H1 (cell line): ENCODE measurements around the gene WDR35. TPM values are rescaled to one million over a fixed set of nuclear protein-coding genes. Genes with fewer than 3 reads are reported as not detected.

Source experiments
- CREB1 ChIP-seq: IDR thresholded peaks from 2 replicates; pipeline ENCODE4 v1.6.1; 2012; ENCODE audit warnings: inconsistent platforms
- HDAC6 ChIP-seq: IDR thresholded peaks from one replicate; pipeline ENCODE4 v1.7.1; 2012; ENCODE audit warnings: low read depth, mild to moderate bottlenecking, inconsistent platforms, low read length, moderate library complexity
- KDM1A ChIP-seq: fragments of 200-600, 300-600 bp; sonication (generic); IDR thresholded peaks from 2 replicates; pipeline ENCODE4 v1.7.1; 2016; ENCODE audit warnings: mild to moderate bottlenecking, low read length, borderline replicate concordance
- KDM4A ChIP-seq: IDR thresholded peaks from one replicate; pipeline ENCODE4 v1.7.1; 2012; ENCODE audit warnings: low read depth, mild to moderate bottlenecking, moderate library complexity, low read length, inconsistent platforms; ENCODE audit not compliant: severe bottlenecking
- RAD21 ChIP-seq, 2 experiments: IDR thresholded peaks in 1 of 2; conservative IDR thresholded peaks in 1 of 2; 2 replicates each; pipeline ENCODE4 v1.6.1; 2011; ENCODE audit warnings: low read depth in 2 of 2, low read length in 2 of 2, improper control_type of control experiment in 1 of 2, inconsistent platforms in 1 of 2, mild to moderate bottlenecking in 1 of 2, moderate library complexity in 1 of 2
- TCF12 ChIP-seq: IDR thresholded peaks from 2 replicates; pipeline ENCODE4 v1.6.1; 2011; ENCODE audit warnings: low read depth, mild to moderate bottlenecking, low read length
- polyA plus RNA-seq, 7 experiments: library from polyadenylated mRNA; depleted of rRNA in 3 of 7; stranded (reverse) in 5 of 7; unstranded in 2 of 7; fragments of >200 nt in 5 of 7; fragments of 200-250 nt in 2 of 7; gene quantifications; 1 replicate in 5 of 7; 2 replicates in 1 of 7; 4 replicates in 1 of 7; pipeline versions ENCODE4 v1.2.1 to v1.2.3, GENCODE V29; 2011 to 2013; ENCODE audit warnings: missing spikeins in 2 of 7, mixed read lengths in 2 of 7
- total RNA-seq: library from RNA; stranded (reverse); fragmentation: NEBNext Ultra II Directional; extraction: Animal tissue kit (Norgen Biotek cat#: 25700); gene quantifications from 2 replicates; pipeline ENCODE4 v1.2.1, GENCODE V29; 2021
- TF ChIP-seq, protein P1 (sequence below): IDR thresholded peaks from 2 replicates; pipeline ENCODE4 v1.6.1; 2011; ENCODE audit warnings: low read length, improper control_type of control experiment

The WDR35 gene
- total and polyA plus RNA-seq, 2 of the 8 experiments (the other 6 are each of a cell fraction or from before 2014, with no cell fraction given): 9.0 to 25.5 TPM

DNA sequence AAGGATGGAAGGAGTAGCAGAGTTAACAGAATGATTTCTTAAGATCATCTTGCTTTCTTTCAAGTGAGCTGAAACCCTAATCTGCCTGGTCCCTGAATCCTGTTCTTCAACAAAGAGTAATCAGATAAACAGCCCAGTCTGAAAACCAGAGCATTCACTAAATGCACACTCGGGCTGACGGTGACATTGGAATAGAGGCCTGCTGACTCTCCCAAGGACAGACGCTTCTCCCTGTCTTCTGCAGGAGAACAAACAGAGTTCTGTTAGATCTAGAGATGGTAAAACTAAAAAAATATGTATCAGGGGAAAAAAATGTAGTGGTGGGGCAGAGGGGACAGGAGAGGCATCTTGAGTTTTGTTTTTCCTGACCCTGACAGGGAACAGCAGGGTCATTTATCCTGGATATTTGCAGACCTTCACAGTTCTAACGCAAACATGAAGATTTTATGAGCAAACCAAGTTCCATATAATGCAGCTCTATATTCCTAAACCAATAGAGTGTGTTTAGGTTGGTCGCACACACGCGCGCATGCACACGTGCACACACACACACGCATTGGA, 15.2 kb upstream of the WDR35 start (continued):
- TF ChIP-seq TCF12 (no peak), RAD21 (IDR thresholded peaks at IDR 0.05 in 1 of 2, conservative IDR thresholded peaks at IDR 0.05 in 1 of 2; ENCODE audit: low read depth in 2 of 2, low read length in 2 of 2) (no peak), CREB1 (no peak), KDM4A (no peak), KDM1A (no peak), HDAC6 (no peak)
- TF ChIP-seq, protein P1, sequence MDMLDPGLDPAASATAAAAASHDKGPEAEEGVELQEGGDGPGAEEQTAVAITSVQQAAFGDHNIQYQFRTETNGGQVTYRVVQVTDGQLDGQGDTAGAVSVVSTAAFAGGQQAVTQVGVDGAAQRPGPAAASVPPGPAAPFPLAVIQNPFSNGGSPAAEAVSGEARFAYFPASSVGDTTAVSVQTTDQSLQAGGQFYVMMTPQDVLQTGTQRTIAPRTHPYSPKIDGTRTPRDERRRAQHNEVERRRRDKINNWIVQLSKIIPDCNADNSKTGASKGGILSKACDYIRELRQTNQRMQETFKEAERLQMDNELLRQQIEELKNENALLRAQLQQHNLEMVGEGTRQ: no peak
